Dedifferentiated amniotic fluid mesenchymal stem cell (primary cell): ENCODE measurements around the gene GALNT14.

Experiments used
- DNase-seq: peaks from one replicate; pipeline ENCODE4 v3.0.0-alpha.2; 2016; ENCODE audit errors: extremely low spot score

Gene GALNT14

GRCh38 chr2:30888852-30889409 is 249.3 kb downstream of the GALNT14 start:
- DNase-seq = no peak

- DNase-seq = no peak
These were observed 252.2 kb downstream of the GALNT14 start for GRCh38 chr2:30886080-30886479.

- no peak for DNase-seq
These were observed 254.4 kb downstream of the GALNT14 start for GRCh38 chr2:30883822-30884221.

GRCh38 chr2:30883184-30883583 is 255.1 kb downstream of the GALNT14 start:
- DNase-seq = no peak

GRCh38 chr2:30880516-30880915 is 257.7 kb downstream of the GALNT14 start:
- no peak for DNase-seq

GRCh38 chr2:30877833-30878232 is 260.4 kb downstream of the GALNT14 start:
- no peak for DNase-seq

GRCh38 chr2:30872797-30873196 is 265.4 kb downstream of the GALNT14 start:
- DNase-seq = no peak

GRCh38 chr2:30871980-30872789 is 266.1 kb downstream of the GALNT14 start:
- no peak for DNase-seq

GRCh38 chr2:30871440-30871839 is 266.8 kb downstream of the GALNT14 start:
- DNase-seq = no peak

- no peak for DNase-seq
These were observed 268.3 kb downstream of the GALNT14 start for GRCh38 chr2:30869988-30870387.

GRCh38 chr2:30867385-30867784 is 270.9 kb downstream of the GALNT14 start:
- no peak for DNase-seq

GRCh38 chr2:30866974-30867373 is 271.3 kb downstream of the GALNT14 start:
- no peak for DNase-seq

GRCh38 chr2:30865892-30866681 is 272.2 kb downstream of the GALNT14 start:
- DNase-seq = no peak

GRCh38 chr2:30865243-30865642 is 273.0 kb downstream of the GALNT14 start:
- no peak for DNase-seq

GRCh38 chr2:30862054-30862651 is 276.1 kb downstream of the GALNT14 start:
- DNase-seq = peak; percentile 43

- no peak for DNase-seq
These were observed 277.5 kb downstream of the GALNT14 start for GRCh38 chr2:30860726-30861125.
